Measurements from ENCODE around the gene RASA3. TPM values are rescaled to one million over a fixed set of nuclear protein-coding genes. Genes with fewer than 3 reads are reported as not detected.

Gene RASA3
- polyA plus RNA-seq, 1 experiment = 31.4 TPM

GRCh38 chr13:113954046-113954835 lies 178.2 kb downstream of the RASA3 start:
- TF ChIP-seq CTCF (IDR thresholded peaks at IDR 0.05; ENCODE audit: insufficient read depth, low read depth, low read length) = no peak
- POLR2A ChIA-PET = no interaction called here
- peaks cover 4% of the 10 kb centered on the region for H3K36me3 ChIP-seq (ENCODE audit: control insufficient read depth, insufficient read depth, low read length)
- DNase-seq (ENCODE audit: low read depth) = no peak
- H3K4me3 ChIP-seq (ENCODE audit: low read depth, low read length) = no peak overlapping the region
- CTCF ChIA-PET = interaction anchor here (1.2 to 3.6 kb wide), 4 partner anchors 177 to 274 kb away, joined by 3 to 22 read pairs (median 5); no protein-coding TSS in a partner anchor
- no peaks in the 10 kb centered on the region for H3K27me3 ChIP-seq (ENCODE audit: control insufficient read depth, insufficient read depth, low read length)

GRCh38 chr13:113953561-113953960 lies 178.9 kb downstream of the RASA3 start:
- no peak for DNase-seq (ENCODE audit: low read depth)
- Histone ChIP-seq H3K27me3 (ENCODE audit: control insufficient read depth, insufficient read depth, low read length) (no peaks in the 10 kb centered on the region), H3K36me3 (ENCODE audit: control insufficient read depth, insufficient read depth, low read length) (peaks cover 4% of the 10 kb centered on the region), H3K4me3 (ENCODE audit: low read depth, low read length) (no peak overlapping the region)
- no peak for TF ChIP-seq CTCF (IDR thresholded peaks at IDR 0.05; ENCODE audit: insufficient read depth, low read depth, low read length)
- POLR2A ChIA-PET = no interaction called here
- CTCF ChIA-PET = interaction anchor here (0.6 to 3.6 kb wide), 5 partner anchors 20 to 275 kb away, joined by 3 to 22 read pairs (median 4); no protein-coding TSS in a partner anchor

GRCh38 chr13:113952983-113953520 lies 179.4 kb downstream of the RASA3 start:
- no peak for TF ChIP-seq CTCF (IDR thresholded peaks at IDR 0.05; ENCODE audit: insufficient read depth, low read depth, low read length)
- ChIA-PET POLR2A (no interaction called here), CTCF (interaction anchor here (0.6 to 3.6 kb wide), 4 partner anchors 20 to 276 kb away, joined by 3 to 22 read pairs (median 4); no protein-coding TSS in a partner anchor)
- Histone ChIP-seq H3K4me3 (ENCODE audit: low read depth, low read length) (no peak overlapping the region), H3K27me3 (ENCODE audit: control insufficient read depth, insufficient read depth, low read length) (no peaks in the 10 kb centered on the region), H3K36me3 (ENCODE audit: control insufficient read depth, insufficient read depth, low read length) (peaks cover 4% of the 10 kb centered on the region)
- DNase-seq (ENCODE audit: low read depth) = no peak

GRCh38 chr13:113952151-113952982 lies 180.1 kb downstream of the RASA3 start:
- peaks cover 4% of the 10 kb centered on the region for H3K36me3 ChIP-seq (ENCODE audit: control insufficient read depth, insufficient read depth, low read length)
- H3K27me3 ChIP-seq (ENCODE audit: control insufficient read depth, insufficient read depth, low read length) = no peaks in the 10 kb centered on the region
- ChIA-PET POLR2A (no interaction called here), CTCF (interaction anchor here (2.3 to 3.6 kb wide), 2 partner anchors 274 to 276 kb away, joined by 6 to 22 read pairs; no protein-coding TSS in a partner anchor)
- no peak for TF ChIP-seq CTCF (IDR thresholded peaks at IDR 0.05; ENCODE audit: insufficient read depth, low read depth, low read length)
- no peak for DNase-seq (ENCODE audit: low read depth)
- no peak overlapping the region for H3K4me3 ChIP-seq (ENCODE audit: low read depth, low read length)

Measured in BJ (cell line).